HEK293 (cell line): Measurements from ENCODE around the gene PKP4.

Source experiments
- GLI4 ChIP-seq: fragments of 450-650 bp; formaldehyde crosslinking; IDR thresholded peaks from 2 replicates; pipeline ENCODE4 v1.5.1; 2016; ENCODE audit warnings: missing biosample characterization, missing genetic modification characterization
- HIC1 ChIP-seq: fragments of 450-650 bp; formaldehyde crosslinking; IDR thresholded peaks from 2 replicates; pipeline ENCODE4 v1.5.1; 2016; ENCODE audit warnings: missing biosample characterization, missing genetic modification characterization
- IKZF3 ChIP-seq: fragments of 450-650 bp; IDR thresholded peaks from 2 replicates; pipeline ENCODE4 v1.5.0; 2018; ENCODE audit warnings: missing biosample characterization, mild to moderate bottlenecking, missing genetic modification characterization, moderate library complexity
- ZBTB1 ChIP-seq: fragments of 450-650 bp; formaldehyde crosslinking; IDR thresholded peaks from 2 replicates; pipeline ENCODE4 v1.5.1; 2016; ENCODE audit warnings: missing biosample characterization, missing genetic modification characterization
- ZBTB11 ChIP-seq: fragments of 450-650 bp; formaldehyde crosslinking; conservative IDR thresholded peaks from 2 replicates; pipeline ENCODE4 v1.5.1; 2016; ENCODE audit warnings: low read depth, missing biosample characterization, missing genetic modification characterization
- ZBTB21 ChIP-seq: fragments of 450-650 bp; formaldehyde crosslinking; IDR thresholded peaks from 2 replicates; pipeline ENCODE4 v1.5.1; 2017; ENCODE audit warnings: missing biosample characterization, missing genetic modification characterization
- ZFHX2 ChIP-seq: fragments of 450-650 bp; formaldehyde crosslinking; conservative IDR thresholded peaks from 2 replicates; pipeline ENCODE4 v1.5.1; 2016; ENCODE audit warnings: missing biosample characterization, missing genetic modification characterization
- ZIC2 ChIP-seq: fragments of 450-650 bp; formaldehyde crosslinking; IDR thresholded peaks from 2 replicates; pipeline ENCODE4 v1.5.1; 2016; ENCODE audit warnings: missing biosample characterization, missing genetic modification characterization
- ZNF157 ChIP-seq: fragments of 450-650 bp; formaldehyde crosslinking; IDR thresholded peaks from 2 replicates; pipeline ENCODE4 v1.5.1; 2016; ENCODE audit warnings: missing biosample characterization, missing genetic modification characterization
- ZNF19 ChIP-seq: fragments of 450-650 bp; formaldehyde crosslinking; IDR thresholded peaks from 2 replicates; pipeline ENCODE4; 2016; ENCODE audit warnings: missing biosample characterization, missing genetic modification characterization, low read depth
- ZNF394 ChIP-seq: fragments of 450-650 bp; formaldehyde crosslinking; IDR thresholded peaks from 2 replicates; pipeline ENCODE4 v1.5.1; 2016; ENCODE audit warnings: missing biosample characterization, missing genetic modification characterization, mild to moderate bottlenecking, moderate library complexity, borderline replicate concordance
- ZNF521 ChIP-seq: fragments of 450-650 bp; formaldehyde crosslinking; IDR thresholded peaks from 2 replicates; pipeline ENCODE4 v1.5.1; 2017; ENCODE audit warnings: missing biosample characterization, mild to moderate bottlenecking, missing genetic modification characterization
- ZNF580 ChIP-seq: fragments of 450-650 bp; formaldehyde crosslinking; IDR thresholded peaks from 2 replicates; pipeline ENCODE4 v1.5.1; 2016; ENCODE audit warnings: missing biosample characterization, missing genetic modification characterization
- ZNF658 ChIP-seq: fragments of 450-650 bp; formaldehyde crosslinking; IDR thresholded peaks from 2 replicates; pipeline ENCODE4; 2016; ENCODE audit warnings: missing biosample characterization, missing genetic modification characterization
- ZNF664 ChIP-seq: fragments of 450-650 bp; formaldehyde crosslinking; IDR thresholded peaks from 2 replicates; pipeline ENCODE4 v1.5.1; 2016; ENCODE audit warnings: missing biosample characterization, missing genetic modification characterization
- ZNF692 ChIP-seq: fragments of 450-650 bp; formaldehyde crosslinking; IDR thresholded peaks from 2 replicates; pipeline ENCODE4 v1.5.1; 2016; ENCODE audit warnings: missing biosample characterization, missing genetic modification characterization
- ZNF701 ChIP-seq: fragments of 450-650 bp; formaldehyde crosslinking; IDR thresholded peaks from 2 replicates; pipeline ENCODE4 v1.5.1; 2016; ENCODE audit warnings: missing biosample characterization, missing genetic modification characterization
- ZNF76 ChIP-seq: fragments of 450-650 bp; formaldehyde crosslinking; IDR thresholded peaks from 2 replicates; pipeline ENCODE4; 2016; ENCODE audit warnings: low read depth, missing biosample characterization, missing genetic modification characterization, borderline replicate concordance
- ZSCAN23 ChIP-seq: fragments of 450-650 bp; formaldehyde crosslinking; IDR thresholded peaks from 2 replicates; pipeline ENCODE4 v1.5.1; 2016; ENCODE audit warnings: missing biosample characterization, missing genetic modification characterization
- ZSCAN30 ChIP-seq: fragments of 450-650 bp; IDR thresholded peaks from 2 replicates; pipeline ENCODE4 v1.5.1; 2018; ENCODE audit warnings: missing biosample characterization, mild to moderate bottlenecking, missing genetic modification characterization, moderate library complexity
- TF ChIP-seq, protein P1 (sequence below): fragments of 450-650 bp; formaldehyde crosslinking; IDR thresholded peaks from 2 replicates; pipeline ENCODE4 v1.5.1; 2016; ENCODE audit warnings: missing biosample characterization, missing genetic modification characterization
- TF ChIP-seq, protein P2 (sequence below): fragments of 450-650 bp; formaldehyde crosslinking; conservative IDR thresholded peaks from 2 replicates; pipeline ENCODE4 v1.5.1; 2016; ENCODE audit warnings: low read depth, missing biosample characterization, missing genetic modification characterization
- TF ChIP-seq, protein P3 (sequence below): IDR thresholded peaks from 2 replicates; pipeline ENCODE4 v1.6.1; 2011; ENCODE audit warnings: mild to moderate bottlenecking, low read depth, low read length, borderline replicate concordance

Gene PKP4

GRCh38 chr2:158457092-158457825, 507 bp downstream of the PKP4 start (continued):
- TF ChIP-seq GLI4 (tag by site-specific recombination): 0 out of 2 replicates have a peak, but pooled peaks have one; percentile 28
- TF ChIP-seq ZBTB1 (tag by site-specific recombination): no peak
- TF ChIP-seq ZBTB11 (tag by site-specific recombination): no peak; the same call in 1 of the 2 replicates
- TF ChIP-seq ZNF580 (tag by site-specific recombination): no peak
- TF ChIP-seq ZNF701 (tag by site-specific recombination): no peak
- peak; percentile 89 for TF ChIP-seq ZFHX2 (tag by site-specific recombination)
- TF ChIP-seq ZNF157 (tag by site-specific recombination): no peak
- no peak for TF ChIP-seq HIC1 (tag by site-specific recombination)
- TF ChIP-seq ZNF692 (tag by site-specific recombination): peak; percentile 34
- TF ChIP-seq, protein P1, sequence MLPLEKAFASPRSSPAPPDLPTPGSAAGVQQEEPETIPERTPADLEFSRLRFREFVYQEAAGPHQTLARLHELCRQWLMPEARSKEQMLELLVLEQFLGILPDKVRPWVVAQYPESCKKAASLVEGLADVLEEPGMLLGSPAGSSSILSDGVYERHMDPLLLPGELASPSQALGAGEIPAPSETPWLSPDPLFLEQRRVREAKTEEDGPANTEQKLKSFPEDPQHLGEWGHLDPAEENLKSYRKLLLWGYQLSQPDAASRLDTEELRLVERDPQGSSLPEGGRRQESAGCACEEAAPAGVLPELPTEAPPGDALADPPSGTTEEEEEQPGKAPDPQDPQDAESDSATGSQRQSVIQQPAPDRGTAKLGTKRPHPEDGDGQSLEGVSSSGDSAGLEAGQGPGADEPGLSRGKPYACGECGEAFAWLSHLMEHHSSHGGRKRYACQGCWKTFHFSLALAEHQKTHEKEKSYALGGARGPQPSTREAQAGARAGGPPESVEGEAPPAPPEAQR (tag by site-specific recombination): no peak
- TF ChIP-seq ZNF521 (tag by site-specific recombination): no peak
- TF ChIP-seq ZNF658 (tag by site-specific recombination): no peak
- no peak for TF ChIP-seq ZBTB21 (tag by site-specific recombination)
- no peak for TF ChIP-seq ZIC2 (tag by site-specific recombination)
- no peak for TF ChIP-seq ZNF664 (tag by site-specific recombination)
- TF ChIP-seq, protein P2, sequence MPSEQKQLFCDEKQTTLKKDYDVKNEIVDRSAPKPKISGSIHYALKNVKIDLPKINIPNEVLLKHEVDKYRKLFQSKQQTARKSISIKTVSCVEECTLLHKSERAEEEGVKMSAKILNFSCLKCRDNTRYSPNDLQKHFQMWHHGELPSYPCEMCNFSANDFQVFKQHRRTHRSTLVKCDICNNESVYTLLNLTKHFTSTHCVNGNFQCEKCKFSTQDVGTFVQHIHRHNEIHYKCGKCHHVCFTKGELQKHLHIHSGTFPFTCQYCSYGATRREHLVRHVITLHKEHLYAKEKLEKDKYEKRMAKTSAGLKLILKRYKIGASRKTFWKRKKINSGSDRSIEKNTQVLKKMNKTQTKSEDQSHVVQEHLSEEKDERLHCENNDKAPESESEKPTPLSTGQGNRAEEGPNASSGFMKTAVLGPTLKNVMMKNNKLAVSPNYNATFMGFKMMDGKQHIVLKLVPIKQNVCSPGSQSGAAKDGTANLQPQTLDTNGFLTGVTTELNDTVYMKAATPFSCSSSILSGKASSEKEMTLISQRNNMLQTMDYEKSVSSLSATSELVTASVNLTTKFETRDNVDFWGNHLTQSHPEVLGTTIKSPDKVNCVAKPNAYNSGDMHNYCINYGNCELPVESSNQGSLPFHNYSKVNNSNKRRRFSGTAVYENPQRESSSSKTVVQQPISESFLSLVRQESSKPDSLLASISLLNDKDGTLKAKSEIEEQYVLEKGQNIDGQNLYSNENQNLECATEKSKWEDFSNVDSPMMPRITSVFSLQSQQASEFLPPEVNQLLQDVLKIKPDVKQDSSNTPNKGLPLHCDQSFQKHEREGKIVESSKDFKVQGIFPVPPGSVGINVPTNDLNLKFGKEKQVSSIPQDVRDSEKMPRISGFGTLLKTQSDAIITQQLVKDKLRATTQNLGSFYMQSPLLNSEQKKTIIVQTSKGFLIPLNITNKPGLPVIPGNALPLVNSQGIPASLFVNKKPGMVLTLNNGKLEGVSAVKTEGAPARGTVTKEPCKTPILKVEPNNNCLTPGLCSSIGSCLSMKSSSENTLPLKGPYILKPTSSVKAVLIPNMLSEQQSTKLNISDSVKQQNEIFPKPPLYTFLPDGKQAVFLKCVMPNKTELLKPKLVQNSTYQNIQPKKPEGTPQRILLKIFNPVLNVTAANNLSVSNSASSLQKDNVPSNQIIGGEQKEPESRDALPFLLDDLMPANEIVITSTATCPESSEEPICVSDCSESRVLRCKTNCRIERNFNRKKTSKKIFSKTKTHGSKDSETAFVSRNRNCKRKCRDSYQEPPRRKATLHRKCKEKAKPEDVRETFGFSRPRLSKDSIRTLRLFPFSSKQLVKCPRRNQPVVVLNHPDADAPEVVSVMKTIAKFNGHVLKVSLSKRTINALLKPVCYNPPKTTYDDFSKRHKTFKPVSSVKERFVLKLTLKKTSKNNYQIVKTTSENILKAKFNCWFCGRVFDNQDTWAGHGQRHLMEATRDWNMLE (tag by site-specific recombination): no peak
- TF ChIP-seq, protein P3, sequence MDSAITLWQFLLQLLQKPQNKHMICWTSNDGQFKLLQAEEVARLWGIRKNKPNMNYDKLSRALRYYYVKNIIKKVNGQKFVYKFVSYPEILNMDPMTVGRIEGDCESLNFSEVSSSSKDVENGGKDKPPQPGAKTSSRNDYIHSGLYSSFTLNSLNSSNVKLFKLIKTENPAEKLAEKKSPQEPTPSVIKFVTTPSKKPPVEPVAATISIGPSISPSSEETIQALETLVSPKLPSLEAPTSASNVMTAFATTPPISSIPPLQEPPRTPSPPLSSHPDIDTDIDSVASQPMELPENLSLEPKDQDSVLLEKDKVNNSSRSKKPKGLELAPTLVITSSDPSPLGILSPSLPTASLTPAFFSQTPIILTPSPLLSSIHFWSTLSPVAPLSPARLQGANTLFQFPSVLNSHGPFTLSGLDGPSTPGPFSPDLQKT: no peak
- no peak for TF ChIP-seq ZNF19 (tag by site-specific recombination)
- TF ChIP-seq IKZF3: 0 out of 2 replicates have a peak, but pooled peaks have one; percentile 10
- TF ChIP-seq ZNF76 (tag by site-specific recombination): no peak
- no peak for TF ChIP-seq ZNF394 (tag by site-specific recombination)
- TF ChIP-seq ZSCAN30 (tag by site-specific recombination): no peak
- TF ChIP-seq ZSCAN23 (tag by site-specific recombination): no peak
